Skin epidermis (tissue), 12 donors: ENCODE measurements around the gene TMEM129.
A peak's percentile ranks its signal among the peaks of the same experiment; 100 is the strongest.

Experiments
- H3K27ac ChIP-seq, 21 experiments: fragments of 200-600 bp; sonication (generic) in 11 of 21; one replicate each; pipeline ENCODE4 v1.5.0; 2020; ENCODE audit warnings: mild to moderate bottlenecking in 3 of 21, inconsistent platforms in 2 of 21, moderate library complexity in 2 of 21
- H3K4me3 ChIP-seq, 7 experiments: fragments of 200-600 bp; sonication (generic) in 2 of 7; one replicate each; pipeline ENCODE4 v1.5.0; 2020; ENCODE audit warnings: inconsistent platforms in 2 of 7, mild to moderate bottlenecking in 2 of 7, moderate library complexity in 1 of 7

TMEM129 gene

DNA sequence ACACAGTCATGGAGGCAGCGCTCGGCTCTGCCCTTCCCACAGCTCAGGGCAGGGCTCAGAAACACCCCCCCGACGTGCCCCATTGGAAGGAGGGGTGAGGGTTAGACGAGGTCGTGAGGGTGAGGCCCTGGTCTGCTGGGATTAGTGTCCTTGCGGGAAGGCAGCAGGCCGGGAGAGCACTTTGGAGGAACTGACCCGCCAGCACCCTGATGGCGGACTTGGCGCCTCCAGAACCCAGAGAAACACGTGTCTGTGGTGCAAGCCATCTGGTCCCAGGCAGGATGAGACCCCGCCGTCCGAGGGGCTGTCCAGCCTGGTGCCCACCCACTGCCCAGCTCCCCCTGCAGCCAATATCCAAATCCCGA is 26.5 kb upstream of the TMEM129 start:
- Histone ChIP-seq H3K27ac (no peak overlapping the region), H3K4me3 (no peak overlapping the region)

DNA sequence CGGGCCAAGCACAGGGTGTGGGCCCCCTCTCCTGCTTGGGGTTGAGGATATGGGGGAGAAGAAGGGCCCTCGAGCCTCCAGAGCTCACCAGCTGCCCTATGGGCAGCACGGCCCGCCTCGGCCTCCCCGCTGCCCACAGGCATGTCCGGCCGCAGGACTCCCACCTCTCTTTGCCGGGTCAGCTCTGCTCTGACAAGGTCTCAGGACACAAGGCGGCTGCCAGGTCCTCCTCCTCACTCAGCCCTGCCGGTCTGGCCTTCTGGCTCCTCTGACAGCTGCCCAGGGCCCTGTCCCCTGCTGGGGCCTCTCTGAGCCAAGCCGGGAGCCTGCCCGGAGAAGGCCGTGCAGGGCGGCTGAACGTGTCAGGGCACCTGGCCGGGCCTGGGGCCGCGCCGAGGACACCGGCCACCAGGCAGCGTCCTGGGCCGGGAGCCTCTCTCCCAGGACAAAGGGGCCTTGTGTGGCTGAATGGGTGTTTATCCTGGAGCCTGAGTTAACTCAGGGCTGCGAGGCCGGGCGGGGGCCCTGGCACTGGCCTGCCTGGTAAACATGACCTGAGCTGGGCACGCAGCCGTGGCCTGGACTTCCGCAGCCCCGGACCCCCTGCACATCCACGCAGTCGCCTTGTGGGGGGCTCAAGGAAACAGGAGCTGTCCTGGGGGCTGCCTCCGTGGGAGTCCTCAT is 25.9 kb upstream of the TMEM129 start:
- no peak overlapping the region for H3K4me3 ChIP-seq
- no peak overlapping the region for H3K27ac ChIP-seq

DNA sequence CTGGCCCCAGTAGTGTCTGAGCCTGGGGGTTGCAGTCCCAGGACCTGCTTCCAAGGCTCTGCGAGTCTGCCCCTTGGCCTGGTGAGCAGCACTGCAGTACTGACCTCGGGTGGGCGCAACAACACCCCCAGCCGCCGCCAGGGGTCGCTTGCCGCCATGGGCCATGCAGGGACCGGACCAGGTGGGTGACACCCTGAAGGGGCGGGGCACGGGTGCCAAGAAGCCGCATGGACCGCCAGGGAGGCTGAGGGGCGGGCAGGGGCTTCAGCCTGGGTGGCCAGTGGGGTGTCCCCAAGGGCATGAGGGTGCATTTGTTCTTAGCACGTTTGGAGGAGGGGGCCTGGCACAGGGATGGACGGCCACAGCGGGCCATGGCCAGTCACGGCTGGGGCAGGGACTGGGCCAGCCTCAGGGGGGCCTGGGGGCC is 25.2 kb upstream of the TMEM129 start:
- no peak overlapping the region for H3K27ac ChIP-seq
- H3K4me3 ChIP-seq, result no peak overlapping the region

GRCh38 chr4:1745697-1746096 is 24.6 kb upstream of the TMEM129 start:
- Histone ChIP-seq H3K27ac (no peak overlapping the region), H3K4me3 (no peak overlapping the region)

GRCh38 chr4:1745165-1745564 is 24.0 kb upstream of the TMEM129 start:
- Histone ChIP-seq H3K27ac (no peak overlapping the region), H3K4me3 (no peak overlapping the region)

GRCh38 chr4:1744552-1744951 is 23.4 kb upstream of the TMEM129 start:
- Histone ChIP-seq H3K27ac (no peak overlapping the region), H3K4me3 (no peak overlapping the region)

GRCh38 chr4:1743975-1744374 is 22.9 kb upstream of the TMEM129 start:
- H3K27ac ChIP-seq, result no peak overlapping the region
- H3K4me3 ChIP-seq, result no peak overlapping the region

DNA sequence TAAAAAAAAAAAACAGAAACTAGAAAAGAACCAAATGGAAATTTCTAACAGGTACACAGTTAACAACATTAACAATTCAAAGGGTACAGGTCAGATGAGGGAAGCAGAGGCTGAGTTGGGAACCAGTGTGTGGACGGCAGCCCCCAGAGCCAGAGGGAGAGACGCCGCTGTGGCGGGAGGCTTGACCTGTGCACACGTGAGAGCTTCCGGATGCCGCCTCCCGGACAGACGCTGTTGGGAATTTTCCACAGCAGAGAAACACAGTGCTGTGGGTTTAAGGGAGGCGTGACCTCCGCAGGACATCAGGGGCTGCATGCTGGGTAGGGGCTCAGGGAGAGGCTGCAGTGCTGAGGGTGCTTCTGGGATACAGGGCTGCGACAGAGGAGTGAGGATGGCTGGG is 22.4 kb upstream of the TMEM129 start:
- Histone ChIP-seq H3K4me3 (no peak overlapping the region), H3K27ac (no peak overlapping the region)

GRCh38 chr4:1741208-1741607 is 20.1 kb upstream of the TMEM129 start:
- Histone ChIP-seq H3K4me3 (no peak overlapping the region), H3K27ac (no peak overlapping the region)

DNA sequence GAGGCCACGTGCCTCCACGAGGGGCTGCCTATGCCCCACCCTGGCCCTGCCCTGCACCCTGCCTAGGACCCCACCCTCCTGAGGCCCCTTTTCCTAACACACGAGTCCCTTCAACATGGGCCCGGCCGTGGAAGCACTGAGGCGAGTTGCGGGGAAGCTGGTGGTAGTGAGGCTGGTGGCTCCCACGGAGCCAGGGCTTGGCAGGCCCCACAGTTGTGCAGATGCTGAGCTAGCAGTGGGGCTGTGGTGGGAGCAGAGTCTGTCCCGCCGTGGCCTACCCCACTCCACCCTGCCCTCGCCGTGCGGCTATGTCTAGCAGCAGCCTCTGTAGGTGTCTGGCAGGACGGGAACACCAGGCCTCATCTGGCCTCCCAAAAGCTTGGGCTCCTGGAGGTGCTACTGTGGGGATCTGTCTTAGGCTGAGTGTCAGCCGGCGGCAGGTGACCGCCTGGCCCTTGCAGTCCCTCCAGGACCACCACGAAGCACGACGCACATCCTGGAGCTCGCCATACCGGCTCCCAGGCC is 19.0 kb upstream of the TMEM129 start:
- H3K4me3 ChIP-seq, result no peak overlapping the region
- no peak overlapping the region for H3K27ac ChIP-seq

DNA sequence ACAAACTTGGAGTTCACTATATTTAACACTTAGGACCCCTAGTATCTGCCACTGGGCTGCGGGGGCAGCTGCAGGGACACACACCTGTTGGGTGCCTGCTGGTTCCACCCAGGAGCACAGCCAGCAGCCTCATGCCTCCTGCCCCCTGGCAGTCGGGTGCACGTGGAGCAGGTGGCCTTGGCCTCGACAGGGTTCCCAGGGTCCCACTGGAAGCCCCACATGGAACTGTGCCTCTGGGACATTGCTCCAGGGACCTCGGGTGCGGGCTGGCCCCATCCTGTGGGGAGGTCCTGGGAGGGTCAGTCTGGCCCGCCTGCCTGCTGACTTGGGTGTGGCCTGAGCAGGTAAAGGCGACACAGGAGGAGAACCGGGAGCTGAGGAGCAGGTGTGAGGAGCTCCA is 18.2 kb upstream of the TMEM129 start:
- Histone ChIP-seq H3K4me3 (no peak overlapping the region), H3K27ac (no peak overlapping the region)

DNA sequence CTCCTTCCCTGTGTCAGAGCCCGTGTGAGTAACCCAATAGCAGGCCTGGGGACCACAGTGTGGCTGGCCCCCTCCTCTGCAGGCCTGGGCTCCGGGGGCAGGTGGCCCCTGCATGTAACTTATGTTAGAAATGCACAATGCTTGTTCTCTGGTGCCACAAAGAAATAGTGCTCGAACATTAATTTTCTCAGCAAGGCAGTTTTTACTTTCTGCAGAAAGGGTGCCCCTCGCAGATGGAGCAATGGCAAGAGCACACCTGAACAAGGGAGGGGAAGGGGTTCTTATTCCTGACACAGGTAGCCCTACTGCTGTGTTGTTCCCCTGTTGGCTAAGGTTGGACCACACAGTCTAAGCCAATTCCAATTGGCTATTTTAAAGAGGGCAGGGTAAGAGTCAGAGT is 17.3 kb upstream of the TMEM129 start:
- H3K27ac ChIP-seq, result no peak overlapping the region

GRCh38 chr4:1737666-1738065 is 16.5 kb upstream of the TMEM129 start:
- H3K4me3 ChIP-seq, result no peak overlapping the region
- no peak overlapping the region for H3K27ac ChIP-seq

More for the DNA sequence above, 17.3 kb upstream of the TMEM129 start:
- no peak overlapping the region for H3K4me3 ChIP-seq

- no peak overlapping the region for H3K4me3 ChIP-seq
- H3K27ac ChIP-seq, result no peak overlapping the region
These were observed 15.7 kb upstream of the TMEM129 start for GRCh38 chr4:1736812-1737211.

DNA sequence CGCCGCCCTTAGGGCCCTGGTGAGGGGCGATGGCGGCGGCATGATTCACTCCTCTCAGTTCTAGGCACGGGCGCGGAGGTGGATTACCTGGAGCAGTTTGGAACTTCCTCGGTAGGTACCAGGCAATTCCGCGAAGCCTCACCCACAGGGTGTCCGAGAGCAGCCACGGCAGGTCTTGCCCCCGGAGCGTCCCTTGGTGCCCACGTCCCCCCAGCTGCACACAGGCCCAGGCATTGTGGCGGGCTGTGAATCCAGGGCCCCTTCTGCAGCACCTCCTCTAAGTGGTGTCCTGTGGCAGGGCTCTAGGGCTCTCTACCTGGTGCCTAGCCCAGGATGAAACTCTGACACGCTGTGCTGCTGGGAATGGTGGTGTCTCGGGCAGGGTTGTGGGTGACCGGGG is 14.1 kb upstream of the TMEM129 start:
- no peak overlapping the region for H3K4me3 ChIP-seq
- no peak overlapping the region for H3K27ac ChIP-seq

- H3K27ac ChIP-seq, result no peak overlapping the region
- no peak overlapping the region for H3K4me3 ChIP-seq
These were observed 11.8 kb upstream of the TMEM129 start for GRCh38 chr4:1732911-1733310.

DNA sequence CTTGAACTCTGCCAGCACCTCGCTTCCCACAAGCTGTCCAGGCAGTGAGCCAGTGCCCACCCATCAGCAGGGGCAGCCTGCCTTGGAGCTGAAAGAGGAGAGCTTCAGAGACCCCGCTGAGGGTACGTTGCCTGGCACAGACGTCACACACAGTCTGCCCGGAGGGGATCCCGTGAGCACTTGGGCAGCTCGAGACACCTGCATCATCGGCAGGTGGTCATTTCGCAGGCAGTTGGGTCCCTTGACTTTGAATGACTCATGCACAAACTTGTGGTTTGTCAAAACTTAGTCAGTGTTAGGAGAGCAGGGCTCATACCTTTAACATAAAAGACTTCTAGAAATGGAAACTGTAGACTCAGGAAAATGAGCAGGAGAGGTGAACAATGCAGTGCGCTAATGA is 10.1 kb upstream of the TMEM129 start:
- no peak overlapping the region for H3K4me3 ChIP-seq

GRCh38 chr4:1730532-1731135 is 9.5 kb upstream of the TMEM129 start:
- Histone ChIP-seq H3K27ac (no peak overlapping the region), H3K4me3 (no peak overlapping the region)

More for the DNA sequence above, 10.1 kb upstream of the TMEM129 start:
- no peak overlapping the region for H3K27ac ChIP-seq

- Histone ChIP-seq H3K27ac (peak overlapping the region in 18 of 21 experiments; percentile 25 to 87 (median 64)), H3K4me3 (peak overlapping the region in 1 of 7 experiments; percentile 10)
These were observed 7.2 kb upstream of the TMEM129 start for GRCh38 chr4:1728061-1728980.
